H1 (cell line): ENCODE data around the gene MMP17.
"Not testable (repeated sequence)": the region's sequence is repeated elsewhere in the genome, so short reads cannot be mapped to it uniquely, and the experiment has no call there.

Experiments
- CTCF ChIP-seq, 3 experiments: IDR thresholded peaks; 1 replicate in 2 of 3; 2 replicates in 1 of 3; pipeline versions ENCODE4 v1.5.1 to v1.6.1; 2011; ENCODE audit warnings: low read length in 3 of 3, mild to moderate bottlenecking in 3 of 3, inconsistent platforms in 2 of 3, low read depth in 1 of 3, moderate library complexity in 1 of 3; ENCODE audit not compliant: insufficient read depth in 1 of 3; ENCODE audit errors: control extremely low read depth in 1 of 3
- EP300 ChIP-seq, 2 experiments: IDR thresholded peaks; 1 replicate in 1 of 2; 2 replicates in 1 of 2; pipeline ENCODE4 v1.6.1; 2011 to 2012; ENCODE audit warnings: low read depth in 2 of 2, low read length in 2 of 2, mild to moderate bottlenecking in 2 of 2, borderline replicate concordance in 1 of 2, inconsistent platforms in 1 of 2, moderate library complexity in 1 of 2
- MAX ChIP-seq: IDR thresholded peaks from 2 replicates; pipeline ENCODE4 v1.6.1; 2012; ENCODE audit warnings: inconsistent platforms
- POLR2AphosphoS5 ChIP-seq: IDR thresholded peaks from 2 replicates; pipeline ENCODE4 v1.6.1; 2011; ENCODE audit warnings: low read depth, low read length
- RAD21 ChIP-seq, 2 experiments: IDR thresholded peaks in 1 of 2; conservative IDR thresholded peaks in 1 of 2; 2 replicates each; pipeline ENCODE4 v1.6.1; 2011; ENCODE audit warnings: low read depth in 2 of 2, low read length in 2 of 2, improper control_type of control experiment in 1 of 2, inconsistent platforms in 1 of 2, mild to moderate bottlenecking in 1 of 2, moderate library complexity in 1 of 2
- SIN3A ChIP-seq, 2 experiments: IDR thresholded peaks in 1 of 2; conservative IDR thresholded peaks in 1 of 2; 2 replicates each; pipeline ENCODE4 v1.6.1; 2011 to 2012; ENCODE audit warnings: low read length in 2 of 2, improper control_type of control experiment in 1 of 2, low read depth in 1 of 2, mild to moderate bottlenecking in 1 of 2
- SP1 ChIP-seq: IDR thresholded peaks from 2 replicates; pipeline ENCODE4 v1.6.1; 2011; ENCODE audit warnings: low read depth, low read length
- SP4 ChIP-seq: IDR thresholded peaks from 2 replicates; pipeline ENCODE4 v1.6.1; 2012; ENCODE audit warnings: low read length, inconsistent platforms
- TAF7 ChIP-seq: optimal IDR thresholded peaks from 2 replicates; pipeline ENCODE3; 2011; ENCODE audit warnings: low read depth, mild to moderate bottlenecking, inconsistent platforms, low read length, moderate library complexity, borderline replicate concordance
- ZNF274 ChIP-seq: IDR thresholded peaks from 2 replicates; pipeline ENCODE4 v1.7.0; 2012; ENCODE audit warnings: low read length, borderline replicate concordance; ENCODE audit errors: extremely low read depth

GRCh38 chr12:131877216-131877615 lies 49.0 kb downstream of the MMP17 start:
- not testable (repeated sequence) for TF ChIP-seq CTCF (IDR thresholded peaks at IDR 0.05; ENCODE audit: control extremely low read depth in 1 of 3, insufficient read depth in 1 of 3, low read depth in 1 of 3, low read length in 3 of 3); TAF7; EP300 (IDR thresholded peaks at IDR 0.05; ENCODE audit: borderline replicate concordance in 1 of 2, low read depth in 2 of 2, low read length in 2 of 2); SIN3A (conservative IDR thresholded peaks at IDR 0.05 in 1 of 2, IDR thresholded peaks at IDR 0.05 in 1 of 2; ENCODE audit: low read depth in 1 of 2, low read length in 2 of 2); SP4; RAD21 (IDR thresholded peaks at IDR 0.05 in 1 of 2, conservative IDR thresholded peaks at IDR 0.05 in 1 of 2; ENCODE audit: low read depth in 2 of 2, low read length in 2 of 2); ZNF274; MAX; POLR2AphosphoS5; SP1
